Endothelial cell of umbilical vein (primary cell): ENCODE measurements around the gene SSNA1.

ENCODE experiments used
- CTCF ChIP-seq, 2 donors: IDR thresholded peaks; 1 replicate in 1 of 2; 2 replicates in 1 of 2; pipeline ENCODE4 v1.5.1; 2011; ENCODE audit warnings: low read length in 2 of 2, mild to moderate bottlenecking in 2 of 2, moderate library complexity in 2 of 2, control low read depth in 1 of 2, inconsistent platforms in 1 of 2, low read depth in 1 of 2; ENCODE audit not compliant: insufficient read depth in 1 of 2; ENCODE audit errors: extremely low read depth in 1 of 2
- EZH2 ChIP-seq: IDR thresholded peaks from 2 replicates; pipeline ENCODE4 v1.6.1; 2012; ENCODE audit warnings: borderline replicate concordance, low read depth, mild to moderate bottlenecking, moderate library complexity, low read length, inconsistent platforms; ENCODE audit not compliant: severe bottlenecking
- FOS ChIP-seq: IDR thresholded peaks from 2 replicates; pipeline ENCODE4 v1.6.1; 2011; ENCODE audit warnings: mild to moderate bottlenecking, low read length, moderate library complexity, borderline replicate concordance; ENCODE audit not compliant: insufficient read depth
- JUN ChIP-seq: IDR thresholded peaks from 2 replicates; pipeline ENCODE4 v1.6.1; 2011; ENCODE audit warnings: borderline replicate concordance, low read depth; ENCODE audit not compliant: insufficient read length, insufficient read depth
- MAX ChIP-seq: IDR thresholded peaks from 2 replicates; pipeline ENCODE4 v1.6.1; 2011; ENCODE audit not compliant: insufficient read depth, insufficient read length
- MYC ChIP-seq: IDR thresholded peaks from one replicate; pipeline ENCODE4 v1.6.1; 2011; ENCODE audit warnings: mild to moderate bottlenecking, low read depth, low read length
- POLR2A ChIP-seq: IDR thresholded peaks from 2 replicates; pipeline ENCODE4 v1.6.1; 2012; ENCODE audit warnings: low read depth, mild to moderate bottlenecking, control low read depth, low read length
- POLR2AphosphoS5 ChIP-seq: IDR thresholded peaks from 2 replicates; pipeline ENCODE4 v1.6.1; 2012; ENCODE audit warnings: low read depth, mild to moderate bottlenecking, control low read depth, low read length, moderate library complexity; ENCODE audit not compliant: insufficient read depth

DNA sequence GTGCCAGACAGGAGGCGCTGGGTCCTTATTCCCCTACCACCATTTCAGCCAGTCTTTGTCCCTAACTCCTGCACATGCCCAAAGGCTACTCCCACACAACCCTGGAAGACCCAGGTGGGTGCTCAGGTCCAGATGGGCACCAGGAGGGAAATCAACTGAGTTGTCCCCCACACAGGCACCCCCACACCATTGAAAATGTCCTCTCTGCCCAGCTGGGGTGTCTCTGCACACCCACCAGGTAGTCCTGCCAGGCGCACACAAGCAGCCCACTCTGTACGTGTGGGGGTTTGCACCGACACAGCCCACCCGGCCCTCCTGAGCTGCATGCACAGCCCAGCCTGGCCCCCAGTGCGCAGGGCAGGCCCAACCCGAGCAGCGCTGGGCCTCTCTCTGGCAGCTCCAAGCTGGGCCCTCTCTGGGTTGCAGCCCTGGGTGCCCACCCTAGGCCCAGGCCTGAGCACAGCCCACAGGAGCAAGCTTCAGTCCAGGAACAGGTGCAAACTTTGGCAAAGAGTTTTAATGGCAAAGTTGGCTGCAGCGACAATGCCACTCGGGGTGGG lies 31.4 kb downstream of the SSNA1 start:
- TF ChIP-seq MYC (no peak), CTCF (IDR thresholded peaks at IDR 0.05; ENCODE audit: extremely low read depth in 1 of 2, insufficient read depth in 1 of 2, low read depth in 1 of 2, low read length in 2 of 2) (no peak), POLR2A (no peak), EZH2 (no peak), POLR2AphosphoS5 (no peak), MAX (no peak), JUN (no peak), FOS (no peak)
